ENCODE data around the gene KIDINS220. TPM values are rescaled to one million over a fixed set of nuclear protein-coding genes. Genes with fewer than 3 reads are reported as not detected.

Gene KIDINS220
- total RNA-seq, 1 donor from 2014 or later: 68.2 TPM

DNA sequence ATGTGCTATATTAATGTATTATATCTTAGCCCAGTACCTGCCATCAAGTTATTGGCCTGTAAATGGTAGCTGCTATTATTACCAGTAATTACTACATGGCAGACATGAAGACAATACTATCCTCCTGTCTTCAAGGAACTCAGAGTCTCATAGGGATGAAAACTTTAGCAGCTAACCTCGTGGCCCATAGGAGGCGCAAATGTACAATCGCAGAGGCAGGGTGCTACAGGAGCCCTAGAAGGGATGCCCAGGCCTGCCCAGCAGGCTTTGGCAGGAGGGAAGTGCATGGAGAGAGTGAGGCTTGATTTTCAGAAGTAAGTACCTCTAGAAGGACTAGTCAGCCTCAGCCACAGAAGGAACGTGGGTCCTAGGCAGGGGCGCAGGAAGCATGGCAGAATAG, 44.7 kb upstream of the KIDINS220 start:
- no peak overlapping the region for H3K4me3 Mint-ChIP-seq (ENCODE audit: unreplicated experiment)
- H3K36me3 Mint-ChIP-seq (ENCODE audit: low read depth): peaks cover 28% of the 10 kb centered on the region
- H3K27ac Mint-ChIP-seq (ENCODE audit: unreplicated experiment): no peak overlapping the region
- TF ChIP-seq, protein P1, sequence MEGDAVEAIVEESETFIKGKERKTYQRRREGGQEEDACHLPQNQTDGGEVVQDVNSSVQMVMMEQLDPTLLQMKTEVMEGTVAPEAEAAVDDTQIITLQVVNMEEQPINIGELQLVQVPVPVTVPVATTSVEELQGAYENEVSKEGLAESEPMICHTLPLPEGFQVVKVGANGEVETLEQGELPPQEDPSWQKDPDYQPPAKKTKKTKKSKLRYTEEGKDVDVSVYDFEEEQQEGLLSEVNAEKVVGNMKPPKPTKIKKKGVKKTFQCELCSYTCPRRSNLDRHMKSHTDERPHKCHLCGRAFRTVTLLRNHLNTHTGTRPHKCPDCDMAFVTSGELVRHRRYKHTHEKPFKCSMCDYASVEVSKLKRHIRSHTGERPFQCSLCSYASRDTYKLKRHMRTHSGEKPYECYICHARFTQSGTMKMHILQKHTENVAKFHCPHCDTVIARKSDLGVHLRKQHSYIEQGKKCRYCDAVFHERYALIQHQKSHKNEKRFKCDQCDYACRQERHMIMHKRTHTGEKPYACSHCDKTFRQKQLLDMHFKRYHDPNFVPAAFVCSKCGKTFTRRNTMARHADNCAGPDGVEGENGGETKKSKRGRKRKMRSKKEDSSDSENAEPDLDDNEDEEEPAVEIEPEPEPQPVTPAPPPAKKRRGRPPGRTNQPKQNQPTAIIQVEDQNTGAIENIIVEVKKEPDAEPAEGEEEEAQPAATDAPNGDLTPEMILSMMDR (IDR thresholded peaks at IDR 0.05): peak; percentile 50
- H3K4me1 Mint-ChIP-seq (ENCODE audit: low read depth): no peaks in the 10 kb centered on the region
- DNase-seq (ENCODE audit: low spot score): no peak
- no peaks in the 10 kb centered on the region for H3K9me3 Mint-ChIP-seq (ENCODE audit: low read depth)
- no peaks in the 10 kb centered on the region for H3K27me3 Mint-ChIP-seq (ENCODE audit: low read depth)

DNA sequence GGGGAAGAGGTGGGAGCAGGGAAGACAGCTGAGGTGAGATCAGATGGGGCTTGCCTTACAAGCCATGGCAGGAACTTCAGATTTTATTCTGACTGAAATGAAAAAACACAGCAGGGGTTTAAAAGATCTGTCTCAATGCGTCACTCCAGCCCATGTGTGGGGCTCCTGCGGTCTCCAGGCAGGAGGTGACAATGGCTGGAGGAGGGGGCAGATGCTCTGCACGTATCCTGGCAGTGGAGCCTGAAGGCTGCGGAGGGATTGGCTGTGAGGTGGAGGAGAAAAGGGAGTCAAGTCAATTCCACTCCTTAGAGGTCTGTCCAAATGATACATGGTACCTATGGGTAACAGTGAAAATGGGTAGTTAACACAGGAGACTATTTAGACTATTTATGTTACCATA, 40.5 kb upstream of the KIDINS220 start:
- no peaks in the 10 kb centered on the region for H3K27me3 Mint-ChIP-seq (ENCODE audit: low read depth)
- DNase-seq (ENCODE audit: low spot score): no peak
- H3K36me3 Mint-ChIP-seq (ENCODE audit: low read depth): peaks cover 28% of the 10 kb centered on the region
- H3K9me3 Mint-ChIP-seq (ENCODE audit: low read depth): no peaks in the 10 kb centered on the region
- H3K27ac Mint-ChIP-seq (ENCODE audit: unreplicated experiment): no peak overlapping the region
- H3K4me3 Mint-ChIP-seq (ENCODE audit: unreplicated experiment): no peak overlapping the region
- TF ChIP-seq, protein P1 (IDR thresholded peaks at IDR 0.05): no peak
- H3K4me1 Mint-ChIP-seq (ENCODE audit: low read depth): no peaks in the 10 kb centered on the region

DNA sequence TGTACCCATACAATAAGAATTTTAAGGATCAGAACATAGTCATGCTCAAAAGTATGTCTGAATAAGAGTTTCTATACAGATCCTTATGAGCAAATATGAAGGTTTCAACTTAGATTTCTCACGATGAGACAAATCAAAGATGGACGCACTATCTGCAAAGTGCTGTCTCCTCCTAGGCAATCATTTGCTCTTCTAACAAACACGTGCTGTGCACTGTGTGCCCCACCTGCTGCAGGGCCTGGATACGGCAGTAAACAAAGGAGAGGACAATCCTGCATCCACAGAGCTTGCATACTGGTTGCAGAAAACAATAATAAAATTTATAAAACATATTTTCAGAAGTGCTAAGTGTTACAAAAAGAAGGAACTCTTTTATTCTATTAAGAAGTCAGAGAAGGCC, 39.9 kb upstream of the KIDINS220 start:
- TF ChIP-seq, protein P1 (IDR thresholded peaks at IDR 0.05): no peak
- no peaks in the 10 kb centered on the region for H3K9me3 Mint-ChIP-seq (ENCODE audit: low read depth)
- H3K4me3 Mint-ChIP-seq (ENCODE audit: unreplicated experiment): no peak overlapping the region
- no peak for DNase-seq (ENCODE audit: low spot score)
- H3K27me3 Mint-ChIP-seq (ENCODE audit: low read depth): no peaks in the 10 kb centered on the region
- H3K36me3 Mint-ChIP-seq (ENCODE audit: low read depth): peaks cover 28% of the 10 kb centered on the region
- no peak overlapping the region for H3K27ac Mint-ChIP-seq (ENCODE audit: unreplicated experiment)
- H3K4me1 Mint-ChIP-seq (ENCODE audit: low read depth): no peaks in the 10 kb centered on the region

DNA sequence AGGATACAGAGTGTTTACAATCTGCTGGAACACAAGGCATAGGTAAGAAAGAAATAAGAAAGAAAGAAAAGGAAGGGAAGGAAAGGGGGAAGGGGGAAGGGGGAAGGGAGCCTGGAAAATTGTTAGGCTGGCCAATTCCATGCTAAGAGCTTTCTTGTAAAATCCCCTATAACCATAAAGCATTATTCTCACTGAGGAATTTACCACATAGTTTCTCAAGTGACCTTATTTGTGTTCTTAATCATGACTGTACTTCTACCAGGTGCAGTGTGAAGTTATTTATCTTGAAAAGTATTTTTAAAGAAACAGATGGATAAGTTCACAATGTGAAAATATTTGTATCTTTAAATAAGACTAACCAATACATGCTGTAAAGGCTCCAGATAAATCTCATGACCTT, 39.2 kb upstream of the KIDINS220 start:
- no peak for DNase-seq (ENCODE audit: low spot score)
- H3K9me3 Mint-ChIP-seq (ENCODE audit: low read depth): no peaks in the 10 kb centered on the region
- TF ChIP-seq, protein P1 (IDR thresholded peaks at IDR 0.05): no peak
- H3K27me3 Mint-ChIP-seq (ENCODE audit: low read depth): no peaks in the 10 kb centered on the region
- H3K36me3 Mint-ChIP-seq (ENCODE audit: low read depth): peaks cover 25% of the 10 kb centered on the region
- H3K27ac Mint-ChIP-seq (ENCODE audit: unreplicated experiment): no peak overlapping the region
- no peaks in the 10 kb centered on the region for H3K4me1 Mint-ChIP-seq (ENCODE audit: low read depth)
- no peak overlapping the region for H3K4me3 Mint-ChIP-seq (ENCODE audit: unreplicated experiment)

DNA sequence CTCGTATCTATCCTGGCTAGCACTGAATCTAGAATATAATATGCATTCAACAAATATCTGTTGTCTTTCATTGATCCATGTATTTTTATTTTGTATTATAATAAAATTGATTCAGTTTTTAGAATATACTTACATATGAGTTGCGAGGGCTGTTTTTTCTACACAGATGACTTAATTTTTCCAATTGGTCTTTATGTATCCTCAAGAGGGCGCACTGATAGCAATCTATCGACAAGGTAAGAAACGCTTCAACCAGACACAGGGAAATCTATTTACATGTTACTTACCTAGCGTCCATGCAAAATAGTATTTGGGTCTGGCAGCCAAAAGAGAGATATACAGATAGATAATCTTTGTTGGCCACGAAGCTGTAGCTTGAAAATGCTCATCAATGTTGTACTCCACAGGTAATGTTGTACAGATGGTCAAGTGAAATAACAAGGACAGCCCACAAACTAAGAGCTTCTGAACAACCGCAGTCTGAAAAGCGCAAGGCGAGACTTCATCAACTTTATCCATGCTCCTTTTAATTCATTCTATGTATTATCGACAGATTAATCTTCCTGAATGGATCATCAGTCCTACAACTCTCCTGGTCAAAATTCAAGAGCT, 35.5 kb upstream of the KIDINS220 start:
- H3K27ac Mint-ChIP-seq (ENCODE audit: unreplicated experiment): no peak overlapping the region
- TF ChIP-seq, protein P1 (IDR thresholded peaks at IDR 0.05): peak; percentile 91
- no peaks in the 10 kb centered on the region for H3K27me3 Mint-ChIP-seq (ENCODE audit: low read depth)
- H3K4me1 Mint-ChIP-seq (ENCODE audit: low read depth): no peaks in the 10 kb centered on the region
- H3K4me3 Mint-ChIP-seq (ENCODE audit: unreplicated experiment): no peak overlapping the region
- peaks cover 9% of the 10 kb centered on the region for H3K36me3 Mint-ChIP-seq (ENCODE audit: low read depth)
- no peak for DNase-seq (ENCODE audit: low spot score)
- H3K9me3 Mint-ChIP-seq (ENCODE audit: low read depth): no peaks in the 10 kb centered on the region
